HEK293 (cell line): ENCODE data around the gene RAB3GAP2.
A peak's percentile ranks its signal among the peaks of the same experiment; 100 is the strongest.

Experiments
- CTCF ChIA-PET: fragments of 350-600 bp; formaldehyde crosslinking; extraction: SDS; loops from one replicate; lab custom pipeline; 2021; ENCODE audit warnings: antibody characterized with exemption; lab: Yijun Ruan, JAX
- POLR2A ChIA-PET: fragments of 300-600 bp; formaldehyde crosslinking; extraction: SDS; loops from one replicate; lab custom pipeline; 2020; ENCODE audit warnings: antibody characterized with exemption, inconsistent platforms; lab: Yijun Ruan, JAX
- H3K27ac ChIP-seq: fragments of 200-500 bp; sonication (Bioruptor generic); 2 replicates; pipeline ENCODE4 v1.5.1; 2014; ENCODE audit warnings: low read depth, low read length, control low read depth, inconsistent platforms; ENCODE audit errors: extremely low read depth
- H3K36me3 ChIP-seq, 2 experiments: fragments of 200-500 bp in 1 of 2; sonication (Bioruptor generic) in 1 of 2; 1 replicate in 1 of 2; 2 replicates in 1 of 2; pipeline ENCODE4 v1.5.1; 2014 to 2017; ENCODE audit warnings: inconsistent platforms in 2 of 2, low read length in 2 of 2; ENCODE audit not compliant: control insufficient read depth in 2 of 2, insufficient read depth in 1 of 2
- H3K4me1 ChIP-seq: fragments of 200-500 bp; sonication (Bioruptor generic); 2 replicates; pipeline ENCODE4 v1.5.1; 2014; ENCODE audit warnings: mild to moderate bottlenecking, low read length, inconsistent platforms; ENCODE audit not compliant: control insufficient read depth, insufficient read depth
- H3K4me3 ChIP-seq: 2 replicates; pipeline ENCODE4 v1.5.1; 2011; ENCODE audit warnings: low read depth, mild to moderate bottlenecking, control low read depth, low read length, moderate library complexity
- H3K9me3 ChIP-seq: fragments of 200-500 bp; sonication (Bioruptor generic); 2 replicates; pipeline ENCODE4 v1.5.1; 2014; ENCODE audit warnings: low read depth, low read length, inconsistent platforms; ENCODE audit not compliant: control insufficient read depth, insufficient read depth
- GLIS1 ChIP-seq: fragments of 450-650 bp; formaldehyde crosslinking; IDR thresholded peaks from 2 replicates; pipeline ENCODE4 v1.5.1; 2016; ENCODE audit warnings: missing biosample characterization, missing genetic modification characterization
- IKZF3 ChIP-seq: fragments of 450-650 bp; IDR thresholded peaks from 2 replicates; pipeline ENCODE4 v1.5.0; 2018; ENCODE audit warnings: missing biosample characterization, mild to moderate bottlenecking, missing genetic modification characterization, moderate library complexity
- SETDB1 ChIP-seq: IDR thresholded peaks from one replicate; pipeline ENCODE4 v1.6.1; 2017; ENCODE audit warnings: mild to moderate bottlenecking, low read length, moderate library complexity, mixed read lengths; ENCODE audit not compliant: insufficient read length
- TRIM28 ChIP-seq: IDR thresholded peaks from 2 replicates; pipeline ENCODE4 v1.6.1; 2011; ENCODE audit warnings: low read length, control low read depth, borderline replicate concordance
- ZBTB11 ChIP-seq: fragments of 450-650 bp; formaldehyde crosslinking; conservative IDR thresholded peaks from 2 replicates; pipeline ENCODE4 v1.5.1; 2016; ENCODE audit warnings: low read depth, missing biosample characterization, missing genetic modification characterization
- ZBTB26 ChIP-seq: fragments of 450-650 bp; formaldehyde crosslinking; optimal IDR thresholded peaks from 2 replicates; pipeline ENCODE3; 2016; ENCODE audit warnings: missing biosample characterization, mild to moderate bottlenecking, missing genetic modification characterization
- ZFP41 ChIP-seq: fragments of 450-650 bp; formaldehyde crosslinking; IDR thresholded peaks from 2 replicates; pipeline ENCODE4 v1.5.1; 2016; ENCODE audit warnings: missing biosample characterization, missing genetic modification characterization, borderline replicate concordance
- ZNF114 ChIP-seq: fragments of 450-650 bp; formaldehyde crosslinking; IDR thresholded peaks from 2 replicates; pipeline ENCODE4 v1.5.0; 2017; ENCODE audit warnings: missing biosample characterization, missing genetic modification characterization
- ZNF585B ChIP-seq: fragments of 450-650 bp; formaldehyde crosslinking; IDR thresholded peaks from 2 replicates; pipeline ENCODE4 v1.5.1; 2016; ENCODE audit warnings: missing biosample characterization, missing genetic modification characterization
- ZNF623 ChIP-seq: fragments of 450-650 bp; formaldehyde crosslinking; IDR thresholded peaks from 2 replicates; pipeline ENCODE4 v1.5.1; 2016; ENCODE audit warnings: missing biosample characterization, missing genetic modification characterization
- ZNF629 ChIP-seq: fragments of 450-650 bp; formaldehyde crosslinking; IDR thresholded peaks from 2 replicates; pipeline ENCODE4 v1.5.1; 2017; ENCODE audit warnings: missing biosample characterization, missing genetic modification characterization
- ZNF692 ChIP-seq: fragments of 450-650 bp; formaldehyde crosslinking; IDR thresholded peaks from 2 replicates; pipeline ENCODE4 v1.5.1; 2016; ENCODE audit warnings: missing biosample characterization, missing genetic modification characterization
- ZNF768 ChIP-seq: fragments of 450-650 bp; formaldehyde crosslinking; IDR thresholded peaks from 2 replicates; pipeline ENCODE4 v1.5.1; 2018; ENCODE audit warnings: missing biosample characterization, mild to moderate bottlenecking, missing genetic modification characterization
- ZNF830 ChIP-seq: fragments of 450-650 bp; IDR thresholded peaks from 2 replicates; pipeline ENCODE4 v1.5.0; 2018; ENCODE audit warnings: missing biosample characterization, missing genetic modification characterization, low read depth, mild to moderate bottlenecking, moderate library complexity
- ZNF843 ChIP-seq: fragments of 450-650 bp; formaldehyde crosslinking; IDR thresholded peaks from 2 replicates; pipeline ENCODE4 v1.5.1; 2016; ENCODE audit warnings: missing biosample characterization, missing genetic modification characterization
- ZSCAN18 ChIP-seq: fragments of 450-650 bp; formaldehyde crosslinking; IDR thresholded peaks from 2 replicates; pipeline ENCODE4 v1.5.1; 2016; ENCODE audit warnings: missing biosample characterization, missing genetic modification characterization
- TF ChIP-seq, protein P1 (sequence below): fragments of 450-650 bp; formaldehyde crosslinking; IDR thresholded peaks from 2 replicates; pipeline ENCODE4 v1.5.1; 2016; ENCODE audit warnings: missing biosample characterization, missing genetic modification characterization

The RAB3GAP2 gene

DNA sequence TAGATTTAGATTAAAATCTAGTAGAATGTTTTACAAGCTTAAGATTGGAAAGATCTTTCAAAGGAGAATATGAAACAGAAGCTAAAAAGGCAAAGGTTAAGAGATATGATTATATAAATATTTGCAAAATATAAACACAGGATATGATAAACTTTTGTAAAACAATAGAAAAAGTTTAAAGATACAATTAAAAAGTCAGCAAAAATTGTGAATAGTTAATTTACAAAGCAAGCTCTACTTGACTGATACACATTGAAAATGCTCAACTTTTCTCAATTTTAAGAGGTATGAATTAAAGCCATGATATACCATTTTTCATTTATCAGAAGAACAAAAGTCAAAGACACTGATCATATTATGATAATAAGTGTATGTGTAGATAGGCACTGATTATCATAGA lies 21.0 kb downstream of the RAB3GAP2 start (continued):
- no peak for TF ChIP-seq ZNF629

DNA sequence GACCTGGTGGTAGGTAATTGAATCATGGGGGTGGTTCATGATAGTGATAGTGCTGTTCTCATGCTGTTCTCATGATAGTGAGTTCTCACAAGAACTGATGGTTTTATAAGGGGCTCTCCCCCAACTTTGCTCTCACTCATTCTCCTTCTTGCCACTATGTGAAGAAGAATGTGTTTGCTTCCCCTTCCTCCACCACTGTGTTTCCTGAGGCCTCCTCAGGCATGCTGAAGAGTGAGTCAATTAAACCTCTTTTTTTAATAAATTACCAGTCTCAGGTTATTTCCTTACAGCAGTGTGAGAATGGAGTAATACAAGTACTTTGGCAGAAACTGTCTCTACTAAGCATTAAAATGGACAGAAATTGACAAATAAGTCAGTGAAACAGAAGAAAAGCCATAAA lies 21.6 kb downstream of the RAB3GAP2 start:
- TF ChIP-seq ZNF114 (no peak), IKZF3 (tag by site-specific recombination) (no peak), ZSCAN18 (no peak), ZFP41 (no peak), ZNF830 (tag by site-specific recombination) (no peak), GLIS1 (tag by site-specific recombination) (no peak), ZNF623 (tag by site-specific recombination) (no peak), ZBTB26 (tag by site-specific recombination) (no peak)
- TF ChIP-seq, protein P1, sequence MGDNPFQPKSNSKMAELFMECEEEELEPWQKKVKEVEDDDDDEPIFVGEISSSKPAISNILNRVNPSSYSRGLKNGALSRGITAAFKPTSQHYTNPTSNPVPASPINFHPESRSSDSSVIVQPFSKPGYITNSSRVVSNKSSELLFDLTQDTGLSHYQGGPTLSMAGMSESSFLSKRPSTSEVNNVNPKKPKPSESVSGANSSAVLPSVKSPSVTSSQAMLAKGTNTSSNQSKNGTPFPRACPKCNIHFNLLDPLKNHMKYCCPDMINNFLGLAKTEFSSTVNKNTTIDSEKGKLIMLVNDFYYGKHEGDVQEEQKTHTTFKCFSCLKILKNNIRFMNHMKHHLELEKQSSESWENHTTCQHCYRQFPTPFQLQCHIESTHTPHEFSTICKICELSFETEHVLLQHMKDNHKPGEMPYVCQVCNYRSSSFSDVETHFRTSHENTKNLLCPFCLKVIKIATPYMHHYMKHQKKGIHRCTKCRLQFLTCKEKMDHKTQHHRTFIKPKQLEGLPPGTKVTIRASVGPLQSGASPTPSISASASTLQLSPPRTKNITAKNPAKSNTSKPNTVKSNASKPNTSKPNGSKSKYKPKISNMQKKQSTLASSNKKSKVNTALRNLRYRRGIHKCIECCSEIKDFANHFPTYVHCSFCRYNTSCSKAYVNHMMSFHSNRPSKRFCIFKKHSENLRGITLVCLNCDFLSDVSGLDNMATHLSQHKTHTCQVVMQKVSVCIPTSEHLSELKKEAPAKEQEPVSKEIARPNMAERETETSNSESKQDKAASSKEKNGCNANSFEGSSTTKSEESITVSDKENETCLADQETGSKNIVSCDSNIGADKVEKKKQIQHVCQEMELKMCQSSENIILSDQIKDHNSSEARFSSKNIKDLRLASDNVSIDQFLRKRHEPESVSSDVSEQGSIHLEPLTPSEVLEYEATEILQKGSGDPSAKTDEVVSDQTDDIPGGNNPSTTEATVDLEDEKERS (tag by site-specific recombination) = no peak
- Histone ChIP-seq H3K9me3 (no peaks in the 10 kb centered on the region), H3K4me1 (no peaks in the 10 kb centered on the region), H3K27ac (no peak overlapping the region), H3K36me3 (peaks cover 4 to 33% of the 10 kb centered on the region in 2 experiments; a peak in 2 of 3 replicates), H3K4me3 (no peak overlapping the region)
- POLR2A ChIA-PET = no interaction called here
- CTCF ChIA-PET = no interaction called here

DNA sequence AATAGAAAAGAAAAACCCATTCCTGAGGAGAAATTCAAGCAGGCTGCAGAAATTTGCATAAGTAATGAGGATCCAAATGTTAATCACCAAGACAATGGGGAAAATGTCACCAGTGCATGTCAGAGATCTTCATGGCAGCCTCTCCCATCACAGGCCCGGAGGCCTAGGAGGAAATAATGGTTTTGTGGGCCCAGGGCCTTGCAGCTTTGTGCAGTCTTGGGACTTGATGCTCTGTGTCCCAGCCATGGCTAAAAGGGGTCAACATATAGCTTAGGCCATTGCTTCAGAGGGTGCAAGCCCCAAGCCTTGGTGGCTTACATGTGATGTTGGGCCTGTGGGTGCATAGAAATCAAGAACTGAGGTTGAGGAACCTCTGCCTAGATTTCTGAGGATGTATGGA lies 22.7 kb downstream of the RAB3GAP2 start:
- ChIA-PET POLR2A (no interaction called here), CTCF (no interaction called here)
- Histone ChIP-seq H3K27ac (no peak overlapping the region), H3K4me1 (no peaks in the 10 kb centered on the region), H3K36me3 (peaks cover 4 to 33% of the 10 kb centered on the region in 2 experiments; a peak in 2 of 3 replicates), H3K9me3 (no peaks in the 10 kb centered on the region), H3K4me3 (no peak overlapping the region)
- TF ChIP-seq ZNF843 (tag by site-specific recombination) (no peak), SETDB1 (peak; percentile 81), TRIM28 (peak; percentile 84; the same call in 1 of the 2 replicates), ZNF692 (0 out of 2 replicates have a peak, but pooled peaks have one; percentile 42), ZNF585B (peak; percentile 98), ZNF768 (no peak), ZBTB11 (tag by site-specific recombination) (no peak)
